ENCODE data around the gene NDUFB7.

NDUFB7 gene

DNA sequence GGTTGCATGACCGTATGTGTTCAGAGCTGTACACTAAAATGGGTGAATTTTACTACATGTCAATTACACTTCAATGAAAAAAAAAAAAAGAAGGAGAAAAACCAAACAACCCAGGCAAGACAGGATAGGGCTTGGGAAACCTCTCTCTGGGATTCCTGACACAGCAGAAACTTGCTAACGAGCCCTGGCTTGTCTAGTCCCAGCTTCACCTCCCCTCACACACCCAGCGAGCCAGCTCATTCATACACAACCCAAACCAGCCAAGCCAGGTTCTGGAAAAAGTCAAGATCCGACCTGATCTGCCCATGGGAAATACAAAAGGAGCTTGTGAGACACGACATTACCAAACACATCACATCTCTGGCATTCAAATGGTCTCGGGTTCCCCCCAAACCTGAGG lies 46.1 kb downstream of the NDUFB7 start:
- TF ChIP-seq CTCF (IDR thresholded peaks at IDR 0.05) = no peak

DNA sequence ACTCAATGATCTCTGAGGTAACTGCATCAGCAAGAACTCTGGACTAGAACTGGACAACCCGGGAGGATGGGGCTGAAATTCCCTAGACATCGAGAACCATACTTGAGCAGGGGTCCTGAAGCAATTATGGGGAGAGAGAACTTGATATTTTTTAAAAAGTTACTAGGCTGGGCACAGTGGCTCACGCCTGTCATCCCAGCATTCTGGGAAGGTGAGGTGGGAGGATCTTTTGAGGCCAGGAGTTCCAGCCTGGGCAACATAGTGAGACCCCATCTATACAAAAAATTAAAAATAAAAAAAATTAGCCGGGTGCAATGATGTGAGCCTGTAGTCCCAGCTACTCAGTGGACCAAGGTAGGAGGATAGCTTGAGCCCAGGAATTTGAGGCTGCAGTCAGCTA lies 51.3 kb downstream of the NDUFB7 start:
- no peak for TF ChIP-seq CTCF (IDR thresholded peaks at IDR 0.05)

DNA sequence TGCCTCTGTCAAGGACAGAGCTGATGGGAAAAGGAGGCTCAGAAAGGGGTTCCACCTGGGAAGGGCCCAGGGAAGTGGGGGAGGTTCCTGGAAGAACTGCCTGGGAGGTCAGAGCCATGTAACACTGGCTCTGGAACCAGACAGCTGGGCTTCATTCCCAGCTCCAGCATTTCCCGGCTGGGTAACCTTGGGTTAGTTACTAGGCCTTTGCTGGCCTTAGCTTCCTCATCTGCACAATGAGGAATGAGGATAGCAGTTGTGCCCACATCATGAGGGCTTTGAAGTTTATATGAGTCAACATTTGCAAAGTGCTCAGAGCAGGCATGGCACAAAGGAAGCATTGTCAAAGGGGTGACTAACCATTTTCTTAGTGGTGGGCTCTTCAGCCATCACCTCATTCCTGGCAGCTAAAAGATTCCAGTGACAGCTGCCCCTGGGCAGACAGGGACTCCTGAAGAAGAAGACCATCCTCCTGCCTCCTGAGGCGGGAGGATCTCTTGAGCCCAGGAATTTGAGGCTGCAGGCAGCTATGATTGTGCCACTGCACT lies 51.9 kb downstream of the NDUFB7 start:
- TF ChIP-seq CTCF (IDR thresholded peaks at IDR 0.05) = no peak

DNA sequence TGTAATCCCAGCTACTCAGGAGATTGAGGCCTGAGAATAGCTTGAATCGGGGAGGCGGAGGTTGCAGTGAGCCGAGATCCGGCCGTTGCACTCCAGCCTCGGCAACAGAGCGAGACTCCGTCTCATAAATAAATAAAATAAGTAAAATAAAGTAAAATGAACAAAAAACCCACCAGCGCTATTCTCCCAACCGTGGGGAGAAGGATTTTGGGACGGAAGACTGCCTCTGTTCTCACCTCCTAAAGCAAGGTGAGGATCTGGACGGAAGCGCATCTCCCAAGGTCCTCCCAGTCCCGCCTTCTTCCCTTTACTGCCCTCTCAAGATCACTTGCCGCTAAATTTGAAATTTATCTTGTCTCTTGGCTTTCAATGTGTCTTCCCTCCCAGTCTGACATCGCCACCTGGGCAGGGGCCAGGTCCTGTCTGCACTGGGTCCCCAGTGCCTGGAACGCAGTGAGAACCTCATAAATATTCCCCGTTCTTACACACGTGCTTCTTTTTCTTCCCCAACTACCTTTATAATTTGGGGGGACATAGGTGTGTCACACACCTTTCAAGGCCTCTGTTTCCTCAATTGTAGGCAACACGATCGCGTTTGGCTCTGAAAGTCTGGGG lies 52.5 kb downstream of the NDUFB7 start:
- no peak for TF ChIP-seq CTCF (IDR thresholded peaks at IDR 0.05)

GRCh38 chr19:14517840-14518505 lies 53.9 kb downstream of the NDUFB7 start, which contains the start of gene DNAJB1:
Gene DNAJB1 (minus strand): TSS chr19:14518397. CDS start chr19:14518349, 48 bp downstream.
- TF ChIP-seq CTCF (IDR thresholded peaks at IDR 0.05) = no peak

GRCh38 chr19:14517446-14517839 lies 54.4 kb downstream of the NDUFB7 start:
- TF ChIP-seq CTCF (IDR thresholded peaks at IDR 0.05) = no peak

DNA sequence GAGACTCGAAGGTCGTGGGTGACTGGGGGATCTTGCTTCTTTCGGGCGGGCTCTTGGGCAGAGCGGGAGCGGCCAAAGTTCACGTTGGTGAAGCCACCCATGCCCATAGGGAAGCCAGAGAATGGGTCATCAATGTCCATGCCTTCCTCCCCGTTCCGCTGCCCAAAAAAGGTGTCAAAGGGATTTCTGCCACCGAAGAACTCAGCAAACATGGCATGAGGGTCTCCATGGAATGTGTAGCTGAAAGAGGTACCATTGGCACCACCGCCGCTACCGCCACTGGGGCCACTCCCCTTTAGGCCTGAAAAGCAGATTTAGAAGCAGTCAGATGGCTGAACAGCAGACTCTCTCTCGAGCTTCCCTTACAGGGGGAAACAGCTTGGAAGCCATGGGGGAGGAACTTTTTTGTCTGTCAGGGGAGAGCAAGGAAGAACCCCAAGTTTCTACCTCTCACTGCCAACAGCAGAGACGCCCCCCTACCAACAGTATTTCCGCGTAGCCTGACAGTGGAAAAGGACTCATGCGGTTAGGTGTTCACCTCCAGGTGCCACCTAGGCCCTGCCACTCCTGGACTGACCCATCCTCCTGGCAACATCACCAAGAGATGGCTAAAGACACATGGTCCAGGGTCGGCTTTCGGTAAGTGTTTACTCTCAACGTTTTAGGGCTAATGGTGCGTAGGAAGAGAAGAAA lies 55.0 kb downstream of the NDUFB7 start:
- TF ChIP-seq CTCF (IDR thresholded peaks at IDR 0.05) = no peak

Measured in LNCAP (cell line).